ENCODE measurements around the gene ZSCAN16.

ZSCAN16 gene

DNA sequence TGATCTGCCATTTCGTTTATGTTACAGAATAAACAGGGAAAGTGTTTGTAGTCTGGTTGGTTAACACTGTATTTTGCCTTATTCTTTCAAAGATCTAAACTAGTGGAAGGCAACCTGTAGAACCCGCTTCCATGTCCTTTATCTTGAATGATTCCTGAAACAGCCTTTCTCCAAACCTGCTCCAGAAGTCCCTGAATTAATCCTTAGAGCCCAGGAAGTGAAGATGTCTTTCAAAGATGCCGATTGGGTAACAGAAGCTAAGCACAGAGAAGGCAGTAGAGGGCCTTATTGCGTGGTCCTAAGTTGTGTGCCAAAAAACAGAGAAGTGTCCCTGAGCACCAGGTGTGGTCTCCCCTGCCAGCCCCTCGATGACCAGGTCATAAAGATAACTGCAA lies 19.2 kb upstream of the ZSCAN16 start:
- Histone ChIP-seq H3K79me2 (ENCODE audit: insufficient read depth, low read length) (no peaks in the 10 kb centered on the region), H3K27ac (ENCODE audit: low read length) (no peak overlapping the region), H2AFZ (ENCODE audit: low read depth, low read length) (no peak overlapping the region), H3K4me1 (ENCODE audit: insufficient read depth, low read length) (no peaks in the 10 kb centered on the region), H3K9me3 (ENCODE audit: insufficient read depth, low read length, severe bottlenecking) (no peaks in the 10 kb centered on the region), H3K4me2 (ENCODE audit: insufficient read depth, low read length) (no peak overlapping the region), H3K36me3 (ENCODE audit: insufficient read depth, low read length) (no peaks in the 10 kb centered on the region), H4K20me1 (ENCODE audit: insufficient read depth, low read length) (no peaks in the 10 kb centered on the region), H3K4me3 (ENCODE audit: low read depth in 1 of 2, low read length in 2 of 2) (no peak overlapping the region), H3K27me3 (ENCODE audit: insufficient read depth, low read length, poor library complexity) (no peaks in the 10 kb centered on the region), H3K9ac (ENCODE audit: low read depth, low read length) (no peak overlapping the region)
- DNase-seq (no peak), ATAC-seq (ENCODE audit: insufficient read depth, low read depth) (no peak)
- no peak for TF ChIP-seq EZH2 (IDR thresholded peaks at IDR 0.05; ENCODE audit: borderline replicate concordance, low read depth, low read length, severe bottlenecking)
- TF ChIP-seq, protein P1, sequence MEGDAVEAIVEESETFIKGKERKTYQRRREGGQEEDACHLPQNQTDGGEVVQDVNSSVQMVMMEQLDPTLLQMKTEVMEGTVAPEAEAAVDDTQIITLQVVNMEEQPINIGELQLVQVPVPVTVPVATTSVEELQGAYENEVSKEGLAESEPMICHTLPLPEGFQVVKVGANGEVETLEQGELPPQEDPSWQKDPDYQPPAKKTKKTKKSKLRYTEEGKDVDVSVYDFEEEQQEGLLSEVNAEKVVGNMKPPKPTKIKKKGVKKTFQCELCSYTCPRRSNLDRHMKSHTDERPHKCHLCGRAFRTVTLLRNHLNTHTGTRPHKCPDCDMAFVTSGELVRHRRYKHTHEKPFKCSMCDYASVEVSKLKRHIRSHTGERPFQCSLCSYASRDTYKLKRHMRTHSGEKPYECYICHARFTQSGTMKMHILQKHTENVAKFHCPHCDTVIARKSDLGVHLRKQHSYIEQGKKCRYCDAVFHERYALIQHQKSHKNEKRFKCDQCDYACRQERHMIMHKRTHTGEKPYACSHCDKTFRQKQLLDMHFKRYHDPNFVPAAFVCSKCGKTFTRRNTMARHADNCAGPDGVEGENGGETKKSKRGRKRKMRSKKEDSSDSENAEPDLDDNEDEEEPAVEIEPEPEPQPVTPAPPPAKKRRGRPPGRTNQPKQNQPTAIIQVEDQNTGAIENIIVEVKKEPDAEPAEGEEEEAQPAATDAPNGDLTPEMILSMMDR (IDR thresholded peaks at IDR 0.05; ENCODE audit: borderline replicate concordance, extremely low read depth, low read length, poor library complexity, severe bottlenecking) = no peak

- no peak overlapping the region for H3K4me2 ChIP-seq (ENCODE audit: insufficient read depth, low read length)
- H4K20me1 ChIP-seq (ENCODE audit: insufficient read depth, low read length) = no peaks in the 10 kb centered on the region
- H3K9ac ChIP-seq (ENCODE audit: low read depth, low read length) = no peak overlapping the region
- no peak overlapping the region for H3K4me3 ChIP-seq (ENCODE audit: low read depth in 1 of 2, low read length in 2 of 2)
- DNase-seq = no peak
- no peaks in the 10 kb centered on the region for H3K9me3 ChIP-seq (ENCODE audit: insufficient read depth, low read length, severe bottlenecking)
- H2AFZ ChIP-seq (ENCODE audit: low read depth, low read length) = no peak overlapping the region
- no peaks in the 10 kb centered on the region for H3K4me1 ChIP-seq (ENCODE audit: insufficient read depth, low read length)
- H3K27ac ChIP-seq (ENCODE audit: low read length) = no peak overlapping the region
- no peaks in the 10 kb centered on the region for H3K79me2 ChIP-seq (ENCODE audit: insufficient read depth, low read length)
- no peaks in the 10 kb centered on the region for H3K36me3 ChIP-seq (ENCODE audit: insufficient read depth, low read length)
- no peak for TF ChIP-seq EZH2 (IDR thresholded peaks at IDR 0.05; ENCODE audit: borderline replicate concordance, low read depth, low read length, severe bottlenecking)
- TF ChIP-seq, protein P1 (IDR thresholded peaks at IDR 0.05; ENCODE audit: borderline replicate concordance, extremely low read depth, low read length, poor library complexity, severe bottlenecking) = no peak
- H3K27me3 ChIP-seq (ENCODE audit: insufficient read depth, low read length, poor library complexity) = no peaks in the 10 kb centered on the region
- ATAC-seq (ENCODE audit: insufficient read depth, low read depth) = no peak
Measured at GRCh38 chr6:28107506-28107905, 16.9 kb upstream of the ZSCAN16 start.

GRCh38 chr6:28111964-28112363 lies 12.4 kb upstream of the ZSCAN16 start:
- Histone ChIP-seq H3K27ac (ENCODE audit: low read length) (no peak overlapping the region), H3K27me3 (ENCODE audit: insufficient read depth, low read length, poor library complexity) (no peaks in the 10 kb centered on the region), H2AFZ (ENCODE audit: low read depth, low read length) (no peak overlapping the region), H3K4me1 (ENCODE audit: insufficient read depth, low read length) (no peaks in the 10 kb centered on the region), H3K36me3 (ENCODE audit: insufficient read depth, low read length) (peaks cover 24% of the 10 kb centered on the region), H3K9ac (ENCODE audit: low read depth, low read length) (no peak overlapping the region), H4K20me1 (ENCODE audit: insufficient read depth, low read length) (no peaks in the 10 kb centered on the region), H3K4me2 (ENCODE audit: insufficient read depth, low read length) (no peak overlapping the region), H3K9me3 (ENCODE audit: insufficient read depth, low read length, severe bottlenecking) (no peaks in the 10 kb centered on the region), H3K79me2 (ENCODE audit: insufficient read depth, low read length) (no peaks in the 10 kb centered on the region), H3K4me3 (ENCODE audit: low read depth in 1 of 2, low read length in 2 of 2) (no peak overlapping the region)
- DNase-seq (no peak), ATAC-seq (ENCODE audit: insufficient read depth, low read depth) (no peak)
- TF ChIP-seq, protein P1 (IDR thresholded peaks at IDR 0.05; ENCODE audit: borderline replicate concordance, extremely low read depth, low read length, poor library complexity, severe bottlenecking) = no peak
- TF ChIP-seq EZH2 (IDR thresholded peaks at IDR 0.05; ENCODE audit: borderline replicate concordance, low read depth, low read length, severe bottlenecking) = no peak

DNA sequence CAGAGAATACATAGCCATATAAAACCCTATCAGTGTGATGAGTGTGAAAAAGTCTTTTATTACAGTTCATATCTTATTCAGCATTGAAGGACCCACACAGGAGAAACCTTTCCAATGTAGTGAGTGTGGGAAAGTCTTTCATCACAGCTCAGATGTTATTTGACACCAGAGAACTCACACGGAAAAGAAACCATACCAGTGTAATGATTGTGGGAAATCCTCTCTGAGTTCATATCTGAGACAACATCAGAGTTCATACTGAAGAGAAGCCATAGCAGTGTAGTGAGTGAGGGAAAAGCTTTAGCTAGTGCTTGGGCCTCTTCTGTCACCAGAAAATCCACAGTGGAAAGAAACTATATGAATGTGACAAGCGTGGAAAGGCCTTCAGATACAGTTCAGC lies 8.6 kb upstream of the ZSCAN16 start:
- H4K20me1 ChIP-seq (ENCODE audit: insufficient read depth, low read length) = no peaks in the 10 kb centered on the region
- H3K4me2 ChIP-seq (ENCODE audit: insufficient read depth, low read length) = no peak overlapping the region
- H3K9ac ChIP-seq (ENCODE audit: low read depth, low read length) = no peak overlapping the region
- H3K27me3 ChIP-seq (ENCODE audit: insufficient read depth, low read length, poor library complexity) = no peaks in the 10 kb centered on the region
- DNase-seq = no peak
- H3K27ac ChIP-seq (ENCODE audit: low read length) = no peak overlapping the region
- TF ChIP-seq, protein P1 (IDR thresholded peaks at IDR 0.05; ENCODE audit: borderline replicate concordance, extremely low read depth, low read length, poor library complexity, severe bottlenecking) = no peak
- no peak for TF ChIP-seq EZH2 (IDR thresholded peaks at IDR 0.05; ENCODE audit: borderline replicate concordance, low read depth, low read length, severe bottlenecking)
- no peaks in the 10 kb centered on the region for H3K79me2 ChIP-seq (ENCODE audit: insufficient read depth, low read length)
- no peaks in the 10 kb centered on the region for H3K4me1 ChIP-seq (ENCODE audit: insufficient read depth, low read length)
- no peak for ATAC-seq (ENCODE audit: insufficient read depth, low read depth)
- H2AFZ ChIP-seq (ENCODE audit: low read depth, low read length) = no peak overlapping the region
- H3K9me3 ChIP-seq (ENCODE audit: insufficient read depth, low read length, severe bottlenecking) = no peaks in the 10 kb centered on the region
- no peak overlapping the region for H3K4me3 ChIP-seq (ENCODE audit: low read depth in 1 of 2, low read length in 2 of 2)
- peaks cover 56% of the 10 kb centered on the region for H3K36me3 ChIP-seq (ENCODE audit: insufficient read depth, low read length)

All from DND-41 (cell line).